ENCODE results near the gene ADK.

- no peak for TF ChIP-seq EZH2 (IDR thresholded peaks at IDR 0.05; ENCODE audit: low read depth)
- TF ChIP-seq CTCF (conservative IDR thresholded peaks at IDR 0.05), result no peak
Measured at GRCh38 chr10:74167443-74167842, 16.4 kb downstream of the ADK start.
